ENCODE data around the gene MPG.
"Not testable (repeated sequence)": the region's sequence is repeated elsewhere in the genome, so short reads cannot be mapped to it uniquely, and the experiment has no call there.

Gene MPG

DNA sequence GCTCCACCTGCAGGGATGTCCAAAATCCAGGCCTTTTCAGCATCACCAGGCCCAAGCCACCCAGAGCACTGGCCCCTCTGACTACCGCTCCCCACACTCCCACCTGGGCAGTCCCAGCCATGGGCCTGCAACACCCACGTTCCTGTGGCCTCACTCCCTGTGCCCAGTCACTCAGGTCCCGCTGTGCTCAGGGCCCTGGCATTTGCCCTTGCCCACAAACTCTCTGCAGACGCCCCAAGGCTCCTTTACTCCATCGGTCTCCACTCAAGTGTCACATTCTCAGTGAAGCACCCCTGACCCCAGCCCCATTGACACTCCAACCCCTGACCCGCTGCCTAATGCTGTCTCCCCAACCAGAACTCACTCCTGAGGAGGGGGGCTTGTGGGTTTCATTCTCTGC is 23.6 kb downstream of the MPG start:
- no peak overlapping the region for H3K4me3 ChIP-seq (ENCODE audit: low read depth, low read length)
- DNase-seq (ENCODE audit: low read depth) = no peak

DNA sequence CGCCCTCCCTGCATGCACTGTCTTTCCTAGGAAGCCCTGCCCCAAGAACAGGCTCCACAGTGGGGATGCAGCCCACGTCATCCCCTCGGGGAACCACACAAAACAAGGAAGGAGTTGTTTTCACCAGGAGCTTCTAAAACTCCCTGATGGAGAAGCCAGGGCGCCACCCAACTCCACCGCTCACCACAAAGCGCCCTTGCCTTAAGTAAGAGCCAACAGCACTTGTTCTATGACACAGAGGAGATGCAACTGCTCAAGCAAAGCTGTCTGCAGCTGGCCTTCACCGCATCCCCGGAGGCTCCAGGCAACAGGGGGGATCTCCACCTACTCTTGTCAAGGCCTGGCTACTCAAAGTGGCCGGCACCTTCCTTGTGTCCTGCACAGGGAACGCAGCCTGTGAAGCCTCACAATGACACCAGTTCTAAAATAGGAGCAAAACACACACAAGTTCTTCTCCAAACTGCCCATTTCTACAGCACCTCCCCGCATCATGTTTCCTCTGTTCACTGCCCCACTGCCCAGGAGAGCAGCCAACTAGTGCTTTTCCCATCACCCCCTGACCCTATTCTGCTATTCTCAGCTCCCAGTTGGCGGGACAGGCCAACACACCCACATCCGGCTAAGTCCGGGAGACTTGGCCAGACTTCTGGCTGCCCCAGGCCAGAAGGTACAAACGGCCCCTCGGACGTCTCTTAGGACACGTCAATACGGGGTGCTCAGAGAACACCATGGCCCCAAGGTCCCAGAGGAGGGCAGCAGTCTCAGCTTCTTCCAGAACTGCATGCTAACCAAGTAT is 24.2 kb downstream of the MPG start:
- no peak for DNase-seq (ENCODE audit: low read depth)
- H3K4me3 ChIP-seq (ENCODE audit: low read depth, low read length) = no peak overlapping the region

DNA sequence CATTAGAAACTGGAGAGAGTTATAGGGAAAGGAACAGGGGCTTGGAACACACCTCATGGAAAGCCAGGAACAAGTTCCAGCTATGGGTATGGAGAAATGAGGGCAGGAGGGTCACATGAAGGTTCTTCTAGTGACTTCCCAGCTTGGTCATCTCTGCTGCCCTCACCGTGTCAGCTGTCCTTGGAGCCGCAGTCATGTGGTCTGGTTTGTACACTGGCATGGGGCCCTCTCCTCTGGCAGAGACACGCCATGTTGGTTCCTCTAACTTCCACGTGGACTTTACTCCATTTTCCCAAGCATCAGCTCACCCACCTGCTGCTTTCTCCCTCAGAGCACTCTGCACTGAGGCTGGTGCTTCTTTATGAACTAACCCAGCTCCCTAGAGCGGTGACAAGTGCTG is 26.3 kb downstream of the MPG start:
- H3K4me3 ChIP-seq (ENCODE audit: low read depth, low read length) = no peak overlapping the region
- DNase-seq (ENCODE audit: low read depth) = no peak

DNA sequence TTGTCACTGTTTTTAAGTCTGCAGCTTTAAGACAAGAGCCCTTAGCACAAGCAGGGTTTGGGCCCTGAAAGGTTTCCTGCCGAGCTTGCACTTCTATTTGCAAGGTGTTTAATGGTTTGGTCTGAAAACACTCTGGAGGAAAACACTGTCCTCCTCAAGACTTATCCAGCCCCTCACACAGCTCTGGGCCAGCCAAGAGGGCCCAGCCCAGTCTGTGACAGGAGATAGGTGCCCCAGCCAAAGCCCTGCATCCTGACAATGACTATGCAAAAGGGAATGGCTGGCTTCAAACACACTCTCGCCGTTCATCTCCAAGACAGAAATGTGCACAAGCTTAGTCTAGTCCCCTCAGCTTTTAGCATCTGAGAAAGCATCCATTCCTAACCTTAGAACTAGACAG is 26.9 kb downstream of the MPG start:
- no peak overlapping the region for H3K4me3 ChIP-seq (ENCODE audit: low read depth, low read length)
- DNase-seq (ENCODE audit: low read depth) = no peak

DNA sequence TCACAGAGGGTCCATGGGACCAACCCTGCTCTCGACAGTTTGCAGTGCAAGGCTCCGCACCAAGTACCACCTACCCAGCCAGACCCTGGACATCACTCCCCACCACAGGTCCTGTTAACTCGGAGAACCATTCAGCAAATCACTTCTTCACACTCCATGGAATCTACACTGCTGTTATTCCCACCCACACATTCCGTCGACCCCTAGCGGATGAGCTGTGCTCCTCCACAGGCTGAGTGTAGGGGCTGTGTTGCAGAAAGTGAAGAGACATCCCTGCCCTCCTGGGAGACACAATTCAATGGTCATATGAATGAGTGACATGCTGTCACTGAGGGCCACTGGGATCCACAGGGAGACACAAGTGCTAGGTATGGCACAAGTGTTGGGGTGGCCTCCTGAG is 27.5 kb downstream of the MPG start:
- no peak for DNase-seq (ENCODE audit: low read depth)
- no peak overlapping the region for H3K4me3 ChIP-seq (ENCODE audit: low read depth, low read length)

DNA sequence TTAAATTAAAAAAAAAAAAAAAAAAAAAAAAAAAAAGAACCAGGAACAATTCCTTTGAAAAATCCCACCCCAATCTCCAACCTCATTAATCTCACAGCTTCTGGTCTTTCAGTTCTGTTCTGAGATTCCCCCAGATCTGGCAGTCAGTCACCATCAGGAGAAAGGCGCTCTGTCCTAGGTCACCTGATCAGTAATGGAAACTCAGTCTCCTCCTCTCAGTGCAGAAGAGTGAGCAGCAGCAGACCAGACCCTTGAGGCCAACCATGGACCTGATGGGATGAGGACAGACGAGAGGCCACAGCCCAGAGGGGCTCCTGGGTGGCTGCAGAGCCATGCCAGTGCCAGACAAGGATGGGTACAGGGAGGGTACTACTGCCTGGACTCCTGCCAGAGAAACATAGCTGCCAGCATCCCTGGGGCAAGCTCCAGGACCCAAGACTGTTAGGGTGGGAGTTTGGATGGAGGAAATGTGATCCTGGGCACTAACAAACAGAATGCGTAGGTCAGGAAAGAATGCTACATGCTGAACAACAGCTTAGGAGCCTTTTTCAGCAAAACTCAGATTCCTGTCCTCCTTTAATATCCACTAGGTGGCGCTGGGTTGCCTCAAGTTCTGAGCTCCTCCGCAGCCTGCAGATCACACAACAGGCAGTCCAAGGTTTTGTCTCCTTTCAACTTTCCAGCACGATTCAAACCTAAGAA is 28.7 kb downstream of the MPG start:
- no peak for DNase-seq (ENCODE audit: low read depth)
- no peak overlapping the region for H3K4me3 ChIP-seq (ENCODE audit: low read depth, low read length)

DNA sequence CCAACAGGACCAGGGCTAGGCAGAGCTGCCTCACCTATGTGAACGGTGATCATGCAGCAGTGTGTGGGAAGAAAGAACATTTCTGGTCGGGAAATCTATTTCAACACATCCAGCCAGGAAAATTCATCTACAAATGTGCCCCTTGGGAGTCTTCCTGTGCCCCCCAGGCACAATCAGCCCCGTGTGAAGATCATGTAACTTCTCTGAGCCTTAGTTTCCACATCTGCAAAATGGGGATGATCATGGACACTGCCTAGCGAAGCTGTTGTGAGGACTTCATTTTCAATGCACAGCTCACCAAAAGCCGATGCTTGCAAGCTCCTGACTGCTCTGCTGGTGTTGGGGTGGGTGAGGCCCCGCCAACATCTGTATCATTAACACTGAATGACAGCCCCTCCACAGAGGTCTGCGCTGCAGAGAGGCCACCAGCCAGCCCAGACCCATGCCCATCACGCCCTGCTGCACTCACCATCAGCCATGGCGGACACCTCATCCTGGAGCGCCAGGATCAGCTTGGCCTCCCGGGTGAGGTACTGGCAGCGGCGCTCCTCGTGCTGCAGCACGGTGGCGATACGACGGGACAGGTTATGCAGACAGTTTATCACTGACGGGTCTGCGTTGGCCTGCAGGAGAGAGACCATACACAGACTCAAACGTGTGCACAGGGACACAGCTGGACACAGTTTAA is 34.3 kb downstream of the MPG start:
- H3K4me3 ChIP-seq (ENCODE audit: low read depth, low read length) = no peak overlapping the region
- DNase-seq (ENCODE audit: low read depth) = no peak

DNA sequence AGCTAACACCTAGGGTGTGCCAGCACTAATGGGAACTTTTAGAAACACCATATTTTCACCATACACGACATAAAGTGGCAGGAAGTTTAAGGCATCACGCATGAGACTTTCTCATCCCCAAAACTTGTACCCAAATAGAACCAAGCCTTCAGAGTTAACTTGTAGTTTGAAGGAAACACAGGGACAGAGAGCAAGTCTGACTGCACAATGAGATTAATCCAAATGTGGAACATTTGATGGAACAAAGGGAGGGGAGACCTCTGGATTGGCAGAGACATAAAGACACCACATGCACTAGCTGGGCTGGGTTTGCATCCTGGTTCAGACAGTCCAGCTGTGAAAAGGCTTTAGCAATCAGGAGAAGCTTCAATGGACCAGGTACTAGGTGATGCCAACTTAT is 36.3 kb downstream of the MPG start:
- no peak for DNase-seq (ENCODE audit: low read depth)
- no peak overlapping the region for H3K4me3 ChIP-seq (ENCODE audit: low read depth, low read length)

DNA sequence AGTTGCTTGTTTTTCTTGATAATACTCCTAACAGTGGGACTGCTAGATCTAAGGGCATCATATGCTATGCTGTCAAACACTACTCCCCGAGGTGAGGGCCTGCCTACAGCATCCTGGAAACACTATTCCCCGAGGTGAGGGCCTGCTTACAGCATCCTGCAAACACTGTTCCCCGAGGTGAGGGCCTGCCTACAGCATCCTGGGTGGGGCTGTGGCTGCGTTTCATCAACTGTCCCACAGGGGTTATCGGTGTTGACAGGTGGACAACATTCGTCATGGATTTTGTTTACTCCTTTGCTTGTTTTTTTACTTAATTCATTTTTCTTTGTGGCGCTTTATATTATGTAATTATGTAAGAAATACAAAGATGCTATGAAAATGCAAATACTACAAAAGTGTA is 38.0 kb downstream of the MPG start:
- no peak for DNase-seq (ENCODE audit: low read depth)
- H3K4me3 ChIP-seq (ENCODE audit: low read depth, low read length) = no peak overlapping the region

DNA sequence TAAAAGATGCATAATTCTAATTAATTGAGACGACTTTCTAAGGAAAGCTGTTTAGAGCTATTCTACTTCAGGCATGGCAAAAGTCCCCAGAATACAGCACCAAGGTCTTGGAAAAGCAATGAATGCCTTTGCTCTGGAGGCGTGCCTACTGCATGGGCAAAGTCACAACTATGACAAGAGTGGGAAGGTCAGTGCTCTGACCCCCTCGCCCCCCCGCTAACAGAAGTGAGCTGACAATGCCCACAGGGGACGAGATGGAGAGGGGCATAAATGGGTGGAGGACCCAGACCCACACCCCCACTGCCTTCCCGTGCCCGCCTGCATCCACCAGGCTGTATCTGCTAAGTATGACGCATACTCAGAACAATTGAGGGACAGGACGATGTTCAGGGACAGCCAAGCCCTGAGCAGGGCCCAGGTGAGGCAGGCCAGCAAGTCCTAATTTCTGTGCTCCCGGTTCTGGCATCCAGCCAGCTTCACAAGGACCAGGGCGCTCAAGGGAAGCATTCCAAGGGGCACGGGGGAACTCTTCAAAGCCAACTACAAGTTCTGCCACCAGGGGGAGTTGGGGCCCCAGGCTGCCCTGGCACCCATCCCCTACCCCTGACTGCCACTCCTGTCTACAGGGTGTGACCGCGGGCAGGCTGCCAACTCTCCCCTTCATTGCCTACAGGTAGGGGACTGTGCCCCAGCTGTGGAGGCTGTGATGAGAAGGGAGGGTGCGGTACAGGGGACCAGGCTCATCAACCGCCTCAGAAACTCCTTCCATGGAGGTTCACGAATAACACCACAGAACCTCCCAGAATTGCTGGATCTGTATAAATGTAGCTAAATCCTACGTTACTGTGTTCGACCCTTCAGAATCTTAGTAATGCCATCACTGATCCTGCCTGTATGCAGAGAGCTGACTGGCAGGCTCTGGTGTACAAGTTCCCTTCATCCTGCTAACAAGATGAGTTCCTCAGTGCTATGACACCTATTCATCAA is 39.6 kb downstream of the MPG start:
- H3K4me3 ChIP-seq (ENCODE audit: low read depth, low read length) = no peak overlapping the region
- no peak for DNase-seq (ENCODE audit: low read depth)

DNA sequence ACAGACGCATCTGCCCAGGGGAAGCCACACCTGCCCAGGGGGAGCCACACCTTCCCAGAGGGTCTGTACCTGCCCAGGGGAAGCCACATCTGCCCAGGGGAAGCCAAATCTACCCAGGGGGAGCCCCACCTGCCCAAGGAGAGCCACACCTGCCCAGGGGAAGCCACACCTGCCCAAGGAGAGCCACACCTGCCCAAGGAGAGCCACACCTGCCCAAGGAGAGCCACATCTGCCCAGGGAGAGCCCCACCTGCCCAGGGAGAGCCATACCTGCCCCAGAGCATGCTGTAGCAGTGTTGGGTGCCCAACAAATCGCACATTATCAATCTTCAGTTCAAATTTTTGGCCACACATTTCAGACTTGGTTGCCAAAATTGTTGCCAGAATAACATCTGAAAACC is 40.8 kb downstream of the MPG start:
- no peak overlapping the region for H3K4me3 ChIP-seq (ENCODE audit: low read depth, low read length)
- no peak for DNase-seq (ENCODE audit: low read depth)

DNA sequence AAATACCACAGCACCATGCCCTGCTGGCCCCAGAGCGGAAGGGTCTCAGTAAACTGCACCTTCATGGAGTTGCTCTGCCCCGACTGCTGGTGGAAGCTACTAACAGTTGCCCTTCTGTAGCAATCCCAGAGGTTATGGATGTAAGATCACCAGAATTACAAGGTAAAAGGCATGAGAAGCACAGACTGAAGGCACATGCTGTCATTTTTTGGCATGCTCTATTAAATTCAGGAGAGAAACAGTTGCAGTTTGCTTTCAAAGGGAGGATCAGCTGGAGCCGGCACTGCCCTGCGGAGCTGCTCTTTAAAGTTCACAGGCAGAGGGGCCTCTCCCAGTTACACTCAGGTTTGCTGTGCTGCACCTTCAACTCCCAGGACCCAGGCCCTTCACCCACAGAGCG is 41.3 kb downstream of the MPG start:
- no peak for DNase-seq (ENCODE audit: low read depth)
- no peak overlapping the region for H3K4me3 ChIP-seq (ENCODE audit: low read depth, low read length)

DNA sequence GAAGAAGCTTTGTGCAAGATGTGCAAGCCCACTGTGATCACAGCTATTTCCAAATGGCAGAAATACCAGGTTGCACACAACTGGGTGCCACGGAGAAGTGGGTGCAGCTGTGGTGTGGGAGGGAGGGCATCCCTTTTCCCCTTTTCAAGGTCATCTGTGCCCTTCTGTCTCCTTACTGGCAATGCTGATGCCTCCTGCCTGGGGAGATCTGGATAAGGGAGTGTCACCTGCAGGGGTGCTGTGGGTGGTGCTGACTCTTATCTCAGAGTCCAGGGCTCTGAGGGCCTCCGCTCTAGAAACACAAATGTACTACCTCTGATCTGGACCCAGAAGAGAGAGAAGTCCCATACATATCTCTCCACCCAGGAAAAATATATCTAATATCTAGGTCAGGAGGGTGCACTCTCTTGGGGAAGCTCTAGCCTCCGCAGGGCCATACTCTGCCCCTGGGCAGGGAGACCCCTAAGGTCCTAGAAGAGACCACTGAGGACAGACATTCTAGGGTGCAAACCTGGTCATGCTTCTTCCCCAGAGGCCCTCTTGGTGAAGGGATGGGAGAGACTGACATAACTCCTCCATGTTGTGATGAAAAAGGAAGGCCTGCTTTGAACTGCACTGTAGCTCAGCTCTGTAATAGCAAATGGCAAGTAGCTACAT is 41.9 kb downstream of the MPG start:
- H3K4me3 ChIP-seq (ENCODE audit: low read depth, low read length) = no peak overlapping the region
- no peak for DNase-seq (ENCODE audit: low read depth)

DNA sequence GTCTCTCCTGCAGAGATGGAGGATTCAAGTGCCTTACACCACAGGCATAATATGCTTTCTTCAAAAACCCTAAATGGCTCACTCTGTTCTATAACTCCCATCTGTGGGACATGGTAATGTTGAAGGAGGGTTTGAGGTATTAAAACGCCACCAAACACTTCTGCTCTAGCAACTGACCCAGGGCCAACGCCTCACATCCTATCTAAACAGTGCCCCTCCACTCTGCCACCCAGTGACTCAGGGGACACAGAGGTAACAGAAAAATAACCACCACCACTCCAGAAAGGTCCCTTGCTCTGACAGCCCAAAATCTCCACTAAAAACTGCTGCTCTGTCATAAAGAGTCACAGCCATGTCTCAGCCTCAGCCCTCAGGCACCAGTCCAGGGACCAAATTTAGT is 42.7 kb downstream of the MPG start:
- H3K4me3 ChIP-seq (ENCODE audit: low read depth, low read length) = no peak overlapping the region
- DNase-seq (ENCODE audit: low read depth) = no peak

DNA sequence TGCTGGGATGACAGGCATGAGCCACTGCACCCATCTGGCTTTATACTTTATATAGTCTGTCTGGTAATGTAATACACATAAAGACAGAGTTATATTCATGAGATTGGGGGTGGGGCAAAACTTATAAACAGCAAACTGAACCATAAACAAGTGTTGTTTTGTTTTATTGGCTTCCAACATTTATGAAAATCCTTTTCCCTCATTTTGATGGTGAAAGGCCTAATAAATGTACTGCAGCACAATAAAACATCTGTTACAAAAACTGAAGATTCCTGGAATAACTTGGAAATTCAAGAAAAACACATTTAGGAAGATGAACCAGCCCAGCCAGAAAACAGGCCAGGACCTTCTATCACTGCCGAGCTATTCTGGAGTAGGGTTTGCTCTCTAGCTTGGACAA is 44.3 kb downstream of the MPG start:
- no peak overlapping the region for H3K4me3 ChIP-seq (ENCODE audit: low read depth, low read length)

DNA sequence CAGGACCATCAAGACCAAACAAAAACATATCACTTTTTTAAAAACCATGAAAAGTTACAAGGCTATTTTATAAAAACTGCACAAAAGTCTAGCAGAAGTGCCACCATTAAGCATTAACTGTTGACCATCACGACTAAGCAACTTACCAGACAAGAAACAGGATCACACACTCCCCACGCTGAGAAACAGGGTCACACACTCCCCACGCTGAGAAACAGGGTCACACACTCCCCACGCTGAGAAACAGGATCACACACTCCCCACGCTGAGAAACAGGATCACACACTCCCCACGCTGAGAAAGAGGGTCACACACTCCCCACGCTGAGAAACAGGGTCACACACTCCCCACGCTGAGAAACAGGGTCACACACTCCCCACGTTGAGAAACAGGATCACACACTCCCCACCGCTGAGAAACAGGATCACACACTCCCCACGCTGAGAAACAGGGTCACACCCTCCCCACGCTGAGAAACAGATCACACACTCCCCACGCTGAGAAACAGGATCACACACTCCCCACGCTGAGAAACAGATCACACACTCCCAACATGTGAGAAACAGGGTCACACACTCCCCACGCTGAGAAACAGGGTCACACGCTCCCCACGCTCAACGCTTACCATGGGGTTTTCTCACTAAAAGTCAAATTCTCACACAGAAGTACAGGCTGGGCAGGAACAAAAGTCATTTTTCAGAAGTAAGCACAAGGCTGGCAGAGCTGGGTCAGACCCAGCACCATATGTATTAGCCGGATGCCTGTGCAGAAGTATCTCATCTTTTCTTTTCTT is 45.7 kb downstream of the MPG start:
- not testable (repeated sequence) for DNase-seq (ENCODE audit: low read depth); H3K4me3 ChIP-seq (ENCODE audit: low read depth, low read length)

More for the DNA sequence above, 44.3 kb downstream of the MPG start:
- DNase-seq (ENCODE audit: low read depth) = no peak

DNA sequence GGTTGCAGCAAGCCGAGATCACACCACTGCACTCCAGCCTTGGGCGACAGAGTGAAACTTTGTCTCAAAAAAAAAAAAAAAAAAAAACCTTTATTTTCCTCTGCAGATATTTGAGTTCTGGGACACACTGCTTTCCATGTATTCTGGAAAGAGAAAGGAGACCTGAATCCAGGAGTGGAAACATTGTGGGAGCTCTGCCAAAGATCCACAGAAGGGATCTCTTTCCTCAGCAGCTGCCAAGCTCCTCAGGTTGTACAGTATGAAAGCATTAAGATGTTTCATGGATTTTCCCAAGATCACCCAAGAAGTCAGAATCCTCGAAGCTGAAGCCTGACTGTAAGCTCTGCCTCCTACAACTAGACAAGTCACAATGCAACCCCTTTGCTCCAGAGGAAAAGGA is 47.0 kb downstream of the MPG start:
- no peak overlapping the region for H3K4me3 ChIP-seq (ENCODE audit: low read depth, low read length)
- no peak for DNase-seq (ENCODE audit: low read depth)

DNA sequence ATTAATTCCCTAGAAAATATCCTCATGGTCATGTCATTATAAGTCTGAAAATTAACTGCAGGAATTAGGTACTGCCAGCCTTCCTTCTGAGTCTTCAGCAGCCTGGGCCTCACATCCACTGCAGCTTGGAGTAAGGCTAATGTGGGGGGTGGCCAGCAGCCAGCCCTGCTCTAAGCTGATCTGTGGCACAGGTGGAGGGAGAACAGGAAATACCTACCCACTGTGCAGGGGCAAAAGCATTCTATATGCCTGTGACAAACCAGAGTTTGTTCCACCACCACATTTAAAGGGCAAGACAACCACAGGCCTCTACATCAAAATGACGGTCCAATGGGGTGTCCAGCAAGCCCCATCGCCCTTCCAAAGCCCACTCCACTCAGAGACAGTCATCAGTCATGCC is 51.0 kb downstream of the MPG start:
- no peak for DNase-seq (ENCODE audit: low read depth)
- H3K4me3 ChIP-seq (ENCODE audit: low read depth, low read length) = no peak overlapping the region
